HEK293 (cell line): ENCODE measurements around the gene FAM234A.

Source experiments
- YY2 ChIP-seq: fragments of 450-650 bp; formaldehyde crosslinking; IDR thresholded peaks from 2 replicates; pipeline ENCODE4 v1.5.1; 2016; ENCODE audit warnings: missing biosample characterization, missing genetic modification characterization
- TF ChIP-seq, protein P1 (sequence below): fragments of 450-650 bp; formaldehyde crosslinking; IDR thresholded peaks from 2 replicates; pipeline ENCODE4 v1.5.1; 2016; ENCODE audit warnings: missing biosample characterization, missing genetic modification characterization

DNA sequence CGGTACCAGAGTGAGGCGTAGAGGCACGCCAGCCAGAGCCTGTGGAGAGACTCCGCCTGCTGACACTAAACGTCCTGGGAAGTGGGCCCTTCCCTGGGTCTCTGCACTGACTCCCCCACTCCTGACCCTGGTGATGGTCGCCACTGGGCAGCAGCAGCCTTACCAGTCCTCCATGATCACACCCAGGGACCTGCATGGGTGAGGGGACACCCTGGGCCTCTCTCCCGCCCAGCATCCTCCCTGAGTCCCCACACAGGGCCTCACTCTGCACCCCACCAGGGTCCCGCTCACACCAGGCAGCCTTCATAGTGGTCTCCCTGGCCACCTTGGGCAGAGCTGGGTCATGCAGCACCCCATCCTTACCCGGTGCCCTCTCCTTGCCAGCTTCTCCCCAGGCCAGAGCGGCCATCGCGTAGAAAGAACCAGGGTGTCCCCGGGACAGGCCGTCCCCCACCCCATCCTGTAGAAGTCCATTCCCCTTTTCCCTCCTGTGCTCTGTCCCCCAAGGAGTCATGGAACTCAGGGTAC lies 30.4 kb downstream of the FAM234A start:
- TF ChIP-seq, protein P1, sequence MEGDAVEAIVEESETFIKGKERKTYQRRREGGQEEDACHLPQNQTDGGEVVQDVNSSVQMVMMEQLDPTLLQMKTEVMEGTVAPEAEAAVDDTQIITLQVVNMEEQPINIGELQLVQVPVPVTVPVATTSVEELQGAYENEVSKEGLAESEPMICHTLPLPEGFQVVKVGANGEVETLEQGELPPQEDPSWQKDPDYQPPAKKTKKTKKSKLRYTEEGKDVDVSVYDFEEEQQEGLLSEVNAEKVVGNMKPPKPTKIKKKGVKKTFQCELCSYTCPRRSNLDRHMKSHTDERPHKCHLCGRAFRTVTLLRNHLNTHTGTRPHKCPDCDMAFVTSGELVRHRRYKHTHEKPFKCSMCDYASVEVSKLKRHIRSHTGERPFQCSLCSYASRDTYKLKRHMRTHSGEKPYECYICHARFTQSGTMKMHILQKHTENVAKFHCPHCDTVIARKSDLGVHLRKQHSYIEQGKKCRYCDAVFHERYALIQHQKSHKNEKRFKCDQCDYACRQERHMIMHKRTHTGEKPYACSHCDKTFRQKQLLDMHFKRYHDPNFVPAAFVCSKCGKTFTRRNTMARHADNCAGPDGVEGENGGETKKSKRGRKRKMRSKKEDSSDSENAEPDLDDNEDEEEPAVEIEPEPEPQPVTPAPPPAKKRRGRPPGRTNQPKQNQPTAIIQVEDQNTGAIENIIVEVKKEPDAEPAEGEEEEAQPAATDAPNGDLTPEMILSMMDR (tag by site-specific recombination): no peak
- TF ChIP-seq YY2 (tag by site-specific recombination): no peak
